Subcutaneous adipose tissue (tissue), 4 donors: ENCODE measurements around the gene KCNJ6. TPM values are rescaled to one million over a fixed set of nuclear protein-coding genes. Genes with fewer than 3 reads are reported as not detected.

ENCODE experiments used
- CTCF ChIP-seq: fragments of 450-650 bp; IDR thresholded peaks from one replicate; pipeline ENCODE4 v1.5.1; 2016; ENCODE audit warnings: low read depth, mild to moderate bottlenecking, control low read depth, antibody characterized with exemption, moderate library complexity
- total RNA-seq, 4 donors: library from RNA; depleted of rRNA; stranded (reverse); fragments of >200 nt; gene quantifications; one replicate each; pipeline ENCODE4 v1.1.0, GENCODE V29; 2016

Gene KCNJ6
- total RNA-seq, 4 donors from 2014 or later, result not detected

- no peak for TF ChIP-seq CTCF
Measured at GRCh38 chr21:37800456-37801061, 115.7 kb downstream of the KCNJ6 start.

GRCh38 chr21:37800057-37800455 is 116.2 kb downstream of the KCNJ6 start:
- TF ChIP-seq CTCF, result no peak

- TF ChIP-seq CTCF, result no peak
Measured at GRCh38 chr21:37799211-37800056, 116.8 kb downstream of the KCNJ6 start.

- TF ChIP-seq CTCF, result no peak
Measured at GRCh38 chr21:37797403-37797802, 118.9 kb downstream of the KCNJ6 start.

GRCh38 chr21:37796011-37796410 is 120.2 kb downstream of the KCNJ6 start:
- no peak for TF ChIP-seq CTCF

GRCh38 chr21:37793660-37794059 is 122.6 kb downstream of the KCNJ6 start:
- TF ChIP-seq CTCF, result no peak

- TF ChIP-seq CTCF, result no peak
Measured at GRCh38 chr21:37792046-37792445, 124.2 kb downstream of the KCNJ6 start.
